GM12878 (cell line): Measurements from ENCODE around the gene ZKSCAN2.

Source experiments
- CTCF ChIP-seq, 3 experiments: IDR thresholded peaks in 2 of 3; conservative IDR thresholded peaks in 1 of 3; 2 replicates each; pipeline ENCODE4 v1.5.1; 2011; ENCODE audit warnings: low read depth in 3 of 3, low read length in 3 of 3, mild to moderate bottlenecking in 3 of 3, control low read depth in 2 of 3, moderate library complexity in 2 of 3, inconsistent platforms in 1 of 3, mixed read lengths in 1 of 3; ENCODE audit not compliant: control insufficient read depth in 2 of 3, insufficient read depth in 1 of 3; ENCODE audit errors: extremely low read depth in 1 of 3
- CUX1 ChIP-seq: IDR thresholded peaks from 2 replicates; pipeline ENCODE4 v1.6.1; 2012; ENCODE audit warnings: improper control_type of control experiment, low read depth, low read length; ENCODE audit not compliant: insufficient replicate concordance
- EP300 ChIP-seq, 2 experiments: fragments of 150-350 bp in 1 of 2; IDR thresholded peaks; 2 replicates each; pipeline ENCODE4 v1.6.1; 2011 to 2012; ENCODE audit warnings: low read depth in 2 of 2, low read length in 2 of 2, borderline replicate concordance in 1 of 2, improper control_type of control experiment in 1 of 2, inconsistent platforms in 1 of 2; ENCODE audit not compliant: control insufficient read depth in 1 of 2
- ESRRA ChIP-seq: IDR thresholded peaks from 2 replicates; pipeline ENCODE4 v1.6.1; 2012; ENCODE audit warnings: mild to moderate bottlenecking, low read length, improper control_type of control experiment
- EZH2 ChIP-seq: IDR thresholded peaks from 2 replicates; pipeline ENCODE4 v1.6.1; 2012; ENCODE audit warnings: low read depth, mild to moderate bottlenecking, control low read depth, inconsistent platforms, low read length, borderline replicate concordance; ENCODE audit not compliant: control insufficient read depth
- IRF3 ChIP-seq: fragments of 450-650 bp; IDR thresholded peaks from 2 replicates; pipeline ENCODE4 v1.6.1; 2014; ENCODE audit warnings: mild to moderate bottlenecking
- JUND ChIP-seq: IDR thresholded peaks from 2 replicates; pipeline ENCODE4 v1.6.1; 2012; ENCODE audit warnings: low read depth, mild to moderate bottlenecking, low read length, improper control_type of control experiment, moderate library complexity
- POLR2A ChIP-seq: IDR thresholded peaks from 2 replicates; pipeline ENCODE4 v1.6.1; 2011; ENCODE audit warnings: low read depth, mild to moderate bottlenecking, low read length
- SRF ChIP-seq, 2 experiments: IDR thresholded peaks; 2 replicates each; pipeline ENCODE4 v1.6.1; 2011; ENCODE audit warnings: low read depth in 2 of 2, low read length in 2 of 2, mild to moderate bottlenecking in 1 of 2, moderate library complexity in 1 of 2
- TF ChIP-seq, protein P1 (sequence below): IDR thresholded peaks from 2 replicates; pipeline ENCODE4 v1.6.1; 2012; ENCODE audit warnings: low read depth, low read length, improper control_type of control experiment

GRCh38 chr16:25224731-25225319, 32.8 kb downstream of the ZKSCAN2 start:
- TF ChIP-seq, protein P1, sequence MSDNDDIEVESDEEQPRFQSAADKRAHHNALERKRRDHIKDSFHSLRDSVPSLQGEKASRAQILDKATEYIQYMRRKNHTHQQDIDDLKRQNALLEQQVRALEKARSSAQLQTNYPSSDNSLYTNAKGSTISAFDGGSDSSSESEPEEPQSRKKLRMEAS, result no peak
- TF ChIP-seq ESRRA (no peak), POLR2A (no peak), IRF3 (no peak), SRF (IDR thresholded peaks at IDR 0.05; ENCODE audit: low read depth in 2 of 2, low read length in 2 of 2) (no peak), CTCF (IDR thresholded peaks at IDR 0.05 in 2 of 3, conservative IDR thresholded peaks at IDR 0.05 in 1 of 3; ENCODE audit: control insufficient read depth in 2 of 3, extremely low read depth in 1 of 3, insufficient read depth in 1 of 3, low read depth in 3 of 3, low read length in 3 of 3) (no peak), JUND (no peak), EZH2 (no peak), CUX1 (no peak), EP300 (IDR thresholded peaks at IDR 0.05; ENCODE audit: borderline replicate concordance in 1 of 2, control insufficient read depth in 1 of 2, low read depth in 2 of 2, low read length in 2 of 2) (no peak)
